H9 (cell line): ENCODE data around the gene GPM6B. TPM values are rescaled to one million over a fixed set of nuclear protein-coding genes. Genes with fewer than 3 reads are reported as not detected.

ENCODE experiments used
- DNase-seq: peaks from one replicate; pipeline ENCODE4 v3.0.0-alpha.2; 2017
- H2AFZ ChIP-seq: one replicate; pipeline ENCODE4 v1.6.1; 2013; ENCODE audit warnings: mild to moderate bottlenecking, low read length, control low read depth, moderate library complexity
- H2AK5ac ChIP-seq: 2 replicates; pipeline ENCODE4 v1.6.1; 2013; ENCODE audit warnings: low read length, control low read depth, mixed read lengths; ENCODE audit not compliant: insufficient read length
- H2BK120ac ChIP-seq: one replicate; pipeline ENCODE4 v1.6.1; 2013; ENCODE audit warnings: low read depth, mild to moderate bottlenecking, low read length, control low read depth, inconsistent platforms; ENCODE audit not compliant: poor library complexity, severe bottlenecking
- H2BK12ac ChIP-seq: 2 replicates; pipeline ENCODE4 v1.6.1; 2013; ENCODE audit warnings: low read length, control low read depth, mixed read lengths, low read depth; ENCODE audit not compliant: insufficient read length
- H2BK15ac ChIP-seq: 2 replicates; pipeline ENCODE4 v1.6.1; 2013; ENCODE audit warnings: low read depth, low read length, control low read depth
- H2BK20ac ChIP-seq: one replicate; pipeline ENCODE4 v1.6.1; 2013; ENCODE audit warnings: low read depth, mild to moderate bottlenecking, low read length, control low read depth, inconsistent platforms; ENCODE audit not compliant: poor library complexity, severe bottlenecking
- H2BK5ac ChIP-seq: 2 replicates; pipeline ENCODE4 v1.6.1; 2013; ENCODE audit warnings: low read length, control low read depth, mixed read lengths; ENCODE audit not compliant: insufficient read length
- H3K14ac ChIP-seq: 2 replicates; pipeline ENCODE4 v1.6.1; 2013; ENCODE audit warnings: low read length, control low read depth; ENCODE audit not compliant: insufficient read depth
- H3K18ac ChIP-seq: 2 replicates; pipeline ENCODE4 v1.6.1; 2013; ENCODE audit warnings: low read depth, mild to moderate bottlenecking, mixed read lengths, low read length, control low read depth; ENCODE audit not compliant: insufficient read length
- H3K23ac ChIP-seq: 2 replicates; pipeline ENCODE4 v1.6.1; 2013; ENCODE audit warnings: low read length, control low read depth, mixed read lengths, low read depth; ENCODE audit not compliant: insufficient read length
- H3K23me2 ChIP-seq: 2 replicates; pipeline ENCODE4 v1.6.1; 2013; ENCODE audit warnings: low read depth, mild to moderate bottlenecking, mixed read lengths, low read length, control low read depth; ENCODE audit not compliant: insufficient read length, poor library complexity, severe bottlenecking
- H3K27ac ChIP-seq: 2 replicates; pipeline ENCODE4 v1.5.1; 2013; ENCODE audit warnings: low read length, control low read depth, mixed read lengths, low read depth; ENCODE audit not compliant: insufficient read length
- H3K27me3 ChIP-seq: 2 replicates; pipeline ENCODE4 v1.6.1; 2013; ENCODE audit warnings: low read length, control low read depth, inconsistent platforms; ENCODE audit not compliant: insufficient read depth
- H3K4ac ChIP-seq: 2 replicates; pipeline ENCODE4 v1.6.1; 2013; ENCODE audit warnings: low read depth, mild to moderate bottlenecking, control low read depth, inconsistent platforms, low read length, moderate library complexity
- H3K4me1 ChIP-seq: 2 replicates; pipeline ENCODE4 v1.6.1; 2013; ENCODE audit warnings: low read length, control low read depth, inconsistent platforms; ENCODE audit not compliant: insufficient read depth
- H3K4me2 ChIP-seq: 2 replicates; pipeline ENCODE4 v1.6.1; 2013; ENCODE audit warnings: low read length, control low read depth, mixed read lengths; ENCODE audit not compliant: insufficient read length, insufficient read depth
- H3K56ac ChIP-seq: 2 replicates; pipeline ENCODE4 v1.6.1; 2013; ENCODE audit warnings: low read depth, mild to moderate bottlenecking, mixed read lengths, low read length, control low read depth; ENCODE audit not compliant: insufficient read length
- H3K79me1 ChIP-seq: 2 replicates; pipeline ENCODE4 v1.6.1; 2013; ENCODE audit warnings: low read depth, mild to moderate bottlenecking, moderate library complexity, low read length, control low read depth, inconsistent platforms; ENCODE audit not compliant: insufficient read depth, poor library complexity, severe bottlenecking
- H3K79me2 ChIP-seq: 2 replicates; pipeline ENCODE4 v1.6.1; 2013; ENCODE audit warnings: low read length, control low read depth, inconsistent platforms; ENCODE audit not compliant: insufficient read depth
- H3K9ac ChIP-seq: 2 replicates; pipeline ENCODE4 v1.6.1; 2013; ENCODE audit warnings: low read length, control low read depth, mixed read lengths; ENCODE audit not compliant: insufficient read length; ENCODE audit errors: extremely low read depth
- H3K9me3 ChIP-seq: one replicate; pipeline ENCODE4 v1.6.1; 2013; ENCODE audit warnings: low read depth, low read length, inconsistent platforms; ENCODE audit not compliant: control insufficient read depth
- H3T11ph ChIP-seq: one replicate; pipeline ENCODE4 v1.6.1; 2013; ENCODE audit warnings: mild to moderate bottlenecking, low read length, control low read depth, inconsistent platforms
- H4K20me1 ChIP-seq: one replicate; pipeline ENCODE4 v1.6.1; 2013; ENCODE audit not compliant: control insufficient read depth, insufficient read length, insufficient read depth
- H4K5ac ChIP-seq: 2 replicates; pipeline ENCODE4 v1.6.1; 2013; ENCODE audit warnings: low read depth, mild to moderate bottlenecking, mixed read lengths, low read length, control low read depth; ENCODE audit not compliant: insufficient read length
- H4K8ac ChIP-seq: replicated peaks from 2 replicates; pipeline ENCODE4 v1.6.1; 2013; ENCODE audit warnings: low read length, control low read depth, mixed read lengths, low read depth; ENCODE audit not compliant: insufficient read length
- H4K91ac ChIP-seq: 2 replicates; pipeline ENCODE4 v1.6.1; 2013; ENCODE audit warnings: low read depth, mild to moderate bottlenecking, moderate library complexity, mixed read lengths, low read length, control low read depth; ENCODE audit not compliant: insufficient read length
- H3K27ac Mint-ChIP-seq, 3 experiments: 2 replicates in 2 of 3; 3 replicates in 1 of 3; pipeline ENCODE4 v1.8.0; 2020 to 2021; ENCODE audit warnings: mixed read lengths in 3 of 3, mild to moderate bottlenecking in 1 of 3, moderate library complexity in 1 of 3
- H3K27me3 Mint-ChIP-seq: 2 replicates; pipeline ENCODE4 v1.8.0; 2021; ENCODE audit warnings: low read depth, mild to moderate bottlenecking, moderate library complexity, mixed read lengths
- H3K36me3 Mint-ChIP-seq, 3 experiments: 2 replicates in 2 of 3; 3 replicates in 1 of 3; pipeline ENCODE4 v1.8.0; 2020 to 2021; ENCODE audit warnings: low read depth in 3 of 3, mixed read lengths in 3 of 3; ENCODE audit not compliant: insufficient read depth in 1 of 3
- H3K4me1 Mint-ChIP-seq, 2 experiments: 2 replicates each; pipeline ENCODE4 v1.8.0; 2020; ENCODE audit warnings: mixed read lengths in 2 of 2
- H3K4me3 Mint-ChIP-seq, 2 experiments: 2 replicates in 1 of 2; 3 replicates in 1 of 2; pipeline ENCODE4 v1.8.0; 2020 to 2021; ENCODE audit warnings: mild to moderate bottlenecking in 2 of 2, mixed read lengths in 2 of 2, moderate library complexity in 1 of 2
- H3K9me3 Mint-ChIP-seq, 2 experiments: 2 replicates in 1 of 2; 3 replicates in 1 of 2; pipeline ENCODE4 v1.8.0; 2020; ENCODE audit warnings: mild to moderate bottlenecking in 2 of 2, mixed read lengths in 2 of 2, moderate library complexity in 1 of 2
- CTCF ChIP-seq: fragments of 200-600 bp; sonication (generic); conservative IDR thresholded peaks from 3 replicates; pipeline ENCODE4 v1.8.0; 2021; ENCODE audit warnings: antibody characterized with exemption, mild to moderate bottlenecking
- WGBS: extraction: QIAGEN DNeasy Blood & Tissue Kit; methylation state at CpG from one replicate; pipeline ENCODE4 v1.1.7; 2013; ENCODE audit warnings: missing lambda C conversion rate, low lambda C conversion rate, mixed read lengths; ENCODE audit not compliant: insufficient read length; ENCODE audit errors: extremely low coverage; 5-methylcytosine and 5-hydroxymethylcytosine counted together
- total RNA-seq: library from RNA; stranded (reverse); gene quantifications from 2 replicates; pipeline ENCODE4 v1.2.1, GENCODE V29; 2021

The GPM6B gene
- total RNA-seq, 1 experiment from 2014 or later, result 73.9 TPM

GRCh38 chrX:13843150-13843721, 26.3 kb upstream of the GPM6B start:
- no peaks in the 10 kb centered on the region for H3K23me2 ChIP-seq
- TF ChIP-seq CTCF, result no peak
- no peaks in the 10 kb centered on the region for H3K9me3 ChIP-seq
- Mint-ChIP-seq H3K9me3 (peaks cover 12 to 31% of the 10 kb centered on the region in 2 experiments), H3K4me3 (no peak overlapping the region), H3K27ac (no peak overlapping the region), H3K27me3 (no peaks in the 10 kb centered on the region), H3K36me3 (peaks cover 0 to 9% (median 5%) of the 10 kb centered on the region in 3 experiments; a peak in 4 of 7 replicates), H3K4me1 (peaks cover 25 to 27% of the 10 kb centered on the region in 2 experiments)
- no peak overlapping the region for H3K9ac ChIP-seq
- no peak overlapping the region for H2BK15ac ChIP-seq
- H3T11ph ChIP-seq, result no peak overlapping the region
- H2BK5ac ChIP-seq, result no peak overlapping the region
- no peak overlapping the region for H2BK120ac ChIP-seq
- no peak overlapping the region for H4K5ac ChIP-seq
- no CpG with 5 or more reads among the region's 1 CpG for WGBS
- no peak overlapping the region for H3K14ac ChIP-seq
- H3K23ac ChIP-seq, result no peak overlapping the region
- no peak overlapping the region for H4K8ac ChIP-seq
- no peak overlapping the region for H2AK5ac ChIP-seq
- H3K27me3 ChIP-seq, result no peaks in the 10 kb centered on the region
- H3K27ac ChIP-seq, result no peak overlapping the region
- no peak overlapping the region for H3K56ac ChIP-seq
- H3K4ac ChIP-seq, result no peak overlapping the region
- H4K20me1 ChIP-seq, result no peaks in the 10 kb centered on the region
- no peak overlapping the region for H2AFZ ChIP-seq
- H2BK12ac ChIP-seq, result no peak overlapping the region
- no peak overlapping the region for H3K18ac ChIP-seq
- H2BK20ac ChIP-seq, result no peak overlapping the region
- H3K79me2 ChIP-seq, result peaks cover 9% of the 10 kb centered on the region; the same call in 1 of the 2 replicates
- H3K4me1 ChIP-seq, result peaks cover 11% of the 10 kb centered on the region; the same call in 1 of the 2 replicates
- peaks cover 7% of the 10 kb centered on the region for H3K79me1 ChIP-seq
- DNase-seq, result no peak
- H4K91ac ChIP-seq, result no peak overlapping the region
- no peak overlapping the region for H3K4me2 ChIP-seq
